ENCODE measurements around the gene MTMR10.

- TF ChIP-seq, protein P1, sequence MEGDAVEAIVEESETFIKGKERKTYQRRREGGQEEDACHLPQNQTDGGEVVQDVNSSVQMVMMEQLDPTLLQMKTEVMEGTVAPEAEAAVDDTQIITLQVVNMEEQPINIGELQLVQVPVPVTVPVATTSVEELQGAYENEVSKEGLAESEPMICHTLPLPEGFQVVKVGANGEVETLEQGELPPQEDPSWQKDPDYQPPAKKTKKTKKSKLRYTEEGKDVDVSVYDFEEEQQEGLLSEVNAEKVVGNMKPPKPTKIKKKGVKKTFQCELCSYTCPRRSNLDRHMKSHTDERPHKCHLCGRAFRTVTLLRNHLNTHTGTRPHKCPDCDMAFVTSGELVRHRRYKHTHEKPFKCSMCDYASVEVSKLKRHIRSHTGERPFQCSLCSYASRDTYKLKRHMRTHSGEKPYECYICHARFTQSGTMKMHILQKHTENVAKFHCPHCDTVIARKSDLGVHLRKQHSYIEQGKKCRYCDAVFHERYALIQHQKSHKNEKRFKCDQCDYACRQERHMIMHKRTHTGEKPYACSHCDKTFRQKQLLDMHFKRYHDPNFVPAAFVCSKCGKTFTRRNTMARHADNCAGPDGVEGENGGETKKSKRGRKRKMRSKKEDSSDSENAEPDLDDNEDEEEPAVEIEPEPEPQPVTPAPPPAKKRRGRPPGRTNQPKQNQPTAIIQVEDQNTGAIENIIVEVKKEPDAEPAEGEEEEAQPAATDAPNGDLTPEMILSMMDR (IDR thresholded peaks at IDR 0.05): peak in 2 of 3 experiments; percentile 19 to 37
- TF ChIP-seq POLR2A (IDR thresholded peaks at IDR 0.05): no peak
Measured at GRCh38 chr15:30903497-30904187, 87.8 kb downstream of the MTMR10 start, which contains the start of gene FAN1.
